Measurements from ENCODE around the gene ALKBH5. TPM values are rescaled to one million over a fixed set of nuclear protein-coding genes. Genes with fewer than 3 reads are reported as not detected.

ALKBH5 gene
- total and polyA plus RNA-seq, 2 experiments from 2014 or later = 32.2 to 117 TPM

- no peak for TF ChIP-seq ETS1 (IDR thresholded peaks at IDR 0.05)
- TF ChIP-seq EZH2 (IDR thresholded peaks at IDR 0.05; ENCODE audit: low read depth, unreplicated experiment) = no peak
Measured at GRCh38 chr17:18252160-18252559, 68.5 kb downstream of the ALKBH5 start (continued).

- peaks cover 19% of the 10 kb centered on the region for H3K36me3 ChIP-seq (ENCODE audit: insufficient read depth)
- no peak overlapping the region for H3K4me2 ChIP-seq
- no peaks in the 10 kb centered on the region for H3K27me3 ChIP-seq (ENCODE audit: insufficient read depth)
- H3K79me2 ChIP-seq (replicated peaks; ENCODE audit: insufficient read depth) = peaks cover 27% of the 10 kb centered on the region
- peaks cover 4% of the 10 kb centered on the region for H4K20me1 ChIP-seq (replicated peaks; ENCODE audit: insufficient read depth)
- H3K4me3 ChIP-seq = no peak overlapping the region
- peaks cover 71% of the 10 kb centered on the region for H3K36me3 Mint-ChIP-seq (ENCODE audit: low read depth)
- H3F3A ChIP-seq (replicated peaks; ENCODE audit: low read depth) = peaks cover 11% of the 10 kb centered on the region; the same call in 1 of the 2 replicates
- H3K4me1 Mint-ChIP-seq = peaks cover 14% of the 10 kb centered on the region
- H3K4me3 Mint-ChIP-seq = no peak overlapping the region
- DNase-seq (ENCODE audit: low spot score) (no peak), ATAC-seq (no peak)
- no peak overlapping the region for H3K27ac ChIP-seq (ENCODE audit: low read depth)
- H3K27me3 Mint-ChIP-seq (ENCODE audit: insufficient read depth, low read depth, poor library complexity) = peaks cover 13% of the 10 kb centered on the region
- H2AFZ ChIP-seq = no peak overlapping the region
- no peak overlapping the region for H3K27ac Mint-ChIP-seq
- no peaks in the 10 kb centered on the region for H3K9me2 ChIP-seq (ENCODE audit: insufficient read depth)
- peaks cover 9% of the 10 kb centered on the region for H3K4me1 ChIP-seq (ENCODE audit: insufficient read depth)
- H3K9me3 Mint-ChIP-seq = no peaks in the 10 kb centered on the region
- TF ChIP-seq NANOG (IDR thresholded peaks at IDR 0.05; ENCODE audit: borderline replicate concordance) = no peak
- no peak for TF ChIP-seq ZNF462 (CRISPR knock-in tag; IDR thresholded peaks at IDR 0.05)
- no peak for TF ChIP-seq JUNB (IDR thresholded peaks at IDR 0.05; ENCODE audit: unreplicated experiment)
- no peak for TF ChIP-seq CREB1 (CRISPR knock-in tag; IDR thresholded peaks at IDR 0.05; ENCODE audit: low read depth)
- no peak for TF ChIP-seq EZH2 (IDR thresholded peaks at IDR 0.05; ENCODE audit: low read depth, unreplicated experiment)
- TF ChIP-seq EZH2phosphoT487 (IDR thresholded peaks at IDR 0.05; ENCODE audit: unreplicated experiment) = no peak
- no peak for TF ChIP-seq REST (IDR thresholded peaks at IDR 0.05; ENCODE audit: unreplicated experiment)
- no peak for TF ChIP-seq POLR2AphosphoS5 (IDR thresholded peaks at IDR 0.05; ENCODE audit: low read depth)
- no peak for TF ChIP-seq CTCF (conservative IDR thresholded peaks at IDR 0.05; ENCODE audit: low read depth in 2 of 2)
- no peak for TF ChIP-seq ZNF114 (CRISPR knock-in tag; IDR thresholded peaks at IDR 0.05)
- no peak for TF ChIP-seq ZNF331 (CRISPR knock-in tag; IDR thresholded peaks at IDR 0.05; ENCODE audit: low read depth)
Measured at GRCh38 chr17:18253187-18253884, 69.7 kb downstream of the ALKBH5 start.

Measured in GM23338 (cell line).